Right cardiac atrium (tissue), 5 donors: ENCODE data around the gene RNU7-1. TPM values are rescaled to one million over a fixed set of nuclear protein-coding genes. Genes with fewer than 3 reads are reported as not detected.

Experiments used
- ATAC-seq, 2 donors: fragments of 200-7000 bp; cut with Tn5 transposase; one replicate each; pipeline versions ENCODE4 v1.8.0 to v1.9.1; 2020; ENCODE audit warnings: moderate library complexity in 2 of 2, mild to moderate bottlenecking in 1 of 2
- DNase-seq, 3 donors: peaks; one replicate each; pipeline ENCODE4 v3.0.0-alpha.2; 2020
- H3K27ac ChIP-seq: one replicate; pipeline ENCODE4 v1.5.1; 2013; ENCODE audit warnings: mild to moderate bottlenecking, low read length, control low read depth, moderate library complexity
- H3K27me3 ChIP-seq: one replicate; pipeline ENCODE4 v1.6.1; 2013; ENCODE audit not compliant: control insufficient read depth, insufficient read depth
- H3K4me1 ChIP-seq: one replicate; pipeline ENCODE4 v1.6.1; 2013; ENCODE audit warnings: low read length; ENCODE audit not compliant: control insufficient read depth, insufficient read depth
- H3K4me3 ChIP-seq: one replicate; pipeline ENCODE4 v1.5.1; 2013; ENCODE audit warnings: low read length, control low read depth
- H3K9me3 ChIP-seq: one replicate; pipeline ENCODE4 v1.6.1; 2013; ENCODE audit warnings: low read length; ENCODE audit not compliant: control insufficient read depth
- WGBS: extraction: QIAGEN DNeasy Blood & Tissue Kit; methylation state at CpG from one replicate; pipeline ENCODE4 v1.1.7; 2013; 5-methylcytosine and 5-hydroxymethylcytosine counted together
- intact Hi-C, 4 donors: fragments of 100-400 bp; cut with DNase I; formaldehyde crosslinking; loops; one replicate each; pipeline versions ENCODE4 v1.11.0 to v1.14.0; 2022 to 2023
- polyA plus RNA-seq: library from polyadenylated mRNA; stranded (reverse); fragments of 200-250 nt; gene quantifications from one replicate; pipeline ENCODE4 v1.2.3, GENCODE V29; 2013
- total RNA-seq, 4 donors: library from RNA; stranded (reverse); fragmentation: NEBNext Ultra II Directional; extraction: Animal tissue kit (Norgen Biotek cat#: 25700); gene quantifications; one replicate each; pipeline ENCODE4 v1.2.1, GENCODE V29; 2021
- donor health status: healthy with polysubstance abuse.
- donor health status: DM: no; HTN: yes; CAD: no.
- donor health status: DM: no; HTN: no; CAD: no.
- donor health status: DM: no; HTN: yes; CAD: no; lungs with severe emphysema.
- donor health status: DM: yes; HTN: yes; CAD: no.

The RNU7-1 gene
- total and polyA plus RNA-seq, 5 donors: not detected

GRCh38 chr12:6974180-6974579 lies 30.6 kb downstream of the RNU7-1 start:
- intact Hi-C loops: loop anchor here in 1 of 4 donors (5.0 kb wide), 1 partner anchor 43 kb away; the partner anchor contains the start of gene LPCAT3
- no peaks in the 10 kb centered on the region for H3K27me3 ChIP-seq
- H3K4me1 ChIP-seq: peaks cover 4% of the 10 kb centered on the region
- H3K27ac ChIP-seq: no peak overlapping the region
- DNase-seq (peak in 1 of 3 donors; percentile 33), ATAC-seq (no peak)
- H3K4me3 ChIP-seq: no peak overlapping the region
- 95% methylated on average over 6 of the region's 6 CpGs for WGBS
- no peaks in the 10 kb centered on the region for H3K9me3 ChIP-seq

- DNase-seq (no peak), ATAC-seq (no peak)
- WGBS: 84% methylated on average over 2 of the region's 2 CpGs
- Histone ChIP-seq H3K27me3 (no peaks in the 10 kb centered on the region), H3K27ac (no peak overlapping the region), H3K4me1 (peaks cover 2% of the 10 kb centered on the region), H3K9me3 (no peaks in the 10 kb centered on the region), H3K4me3 (no peak overlapping the region)
- intact Hi-C loops: no loop called here
Measured at GRCh38 chr12:6975297-6976032, 31.8 kb downstream of the RNU7-1 start.

- H3K4me1 ChIP-seq: peaks cover 2% of the 10 kb centered on the region
- H3K4me3 ChIP-seq: no peak overlapping the region
- no peaks in the 10 kb centered on the region for H3K27me3 ChIP-seq
- H3K9me3 ChIP-seq: no peaks in the 10 kb centered on the region
- intact Hi-C loops: no loop called here
- WGBS: 73% methylated on average over 10 of the region's 10 CpGs
- DNase-seq: no peak
- H3K27ac ChIP-seq: no peak overlapping the region
- ATAC-seq: no peak
Measured at GRCh38 chr12:6977653-6978052, 34.0 kb downstream of the RNU7-1 start.

GRCh38 chr12:6978188-6978587 lies 34.6 kb downstream of the RNU7-1 start:
- no peaks in the 10 kb centered on the region for H3K27me3 ChIP-seq
- DNase-seq (no peak), ATAC-seq (no peak)
- no peak overlapping the region for H3K4me3 ChIP-seq
- H3K4me1 ChIP-seq: peaks cover 2% of the 10 kb centered on the region
- no peaks in the 10 kb centered on the region for H3K9me3 ChIP-seq
- 88% methylated on average over 6 of the region's 6 CpGs for WGBS
- intact Hi-C loops: no loop called here
- H3K27ac ChIP-seq: peak overlapping the region; percentile 61

- ATAC-seq (no peak), DNase-seq (no peak)
- intact Hi-C loops: no loop called here
- peak overlapping the region; percentile 61 for H3K27ac ChIP-seq
- no peak overlapping the region for H3K4me3 ChIP-seq
- H3K27me3 ChIP-seq: no peaks in the 10 kb centered on the region
- peaks cover 2% of the 10 kb centered on the region for H3K4me1 ChIP-seq
- H3K9me3 ChIP-seq: no peaks in the 10 kb centered on the region
- WGBS: 71% methylated on average over 3 of the region's 3 CpGs
Measured at GRCh38 chr12:6978611-6979011, 35.0 kb downstream of the RNU7-1 start.

GRCh38 chr12:6979021-6979420 lies 35.4 kb downstream of the RNU7-1 start:
- H3K9me3 ChIP-seq: no peaks in the 10 kb centered on the region
- no peak overlapping the region for H3K4me3 ChIP-seq
- intact Hi-C loops: no loop called here
- peaks cover 2% of the 10 kb centered on the region for H3K4me1 ChIP-seq
- no peaks in the 10 kb centered on the region for H3K27me3 ChIP-seq
- WGBS: 70% methylated on average over 6 of the region's 6 CpGs
- peak overlapping the region; percentile 61 for H3K27ac ChIP-seq
- no peak for DNase-seq
- ATAC-seq: peak in 1 of 2 donors; percentile 25

- DNase-seq (no peak), ATAC-seq (no peak)
- H3K9me3 ChIP-seq: no peaks in the 10 kb centered on the region
- WGBS: 78% methylated on average over 3 of the region's 3 CpGs
- H3K27ac ChIP-seq: peak overlapping the region; percentile 61
- H3K4me1 ChIP-seq: peaks cover 2% of the 10 kb centered on the region
- intact Hi-C loops: no loop called here
- no peak overlapping the region for H3K4me3 ChIP-seq
- no peaks in the 10 kb centered on the region for H3K27me3 ChIP-seq
Measured at GRCh38 chr12:6979453-6979852, 35.8 kb downstream of the RNU7-1 start.

GRCh38 chr12:6980075-6980474 lies 36.5 kb downstream of the RNU7-1 start:
- WGBS: 96% methylated on average over 4 of the region's 4 CpGs
- DNase-seq: no peak

GRCh38 chr12:6980740-6981139 lies 37.1 kb downstream of the RNU7-1 start:
- DNase-seq (no peak), ATAC-seq (no peak)
- Histone ChIP-seq H3K4me3 (no peak overlapping the region), H3K27ac (no peak overlapping the region), H3K9me3 (no peaks in the 10 kb centered on the region), H3K4me1 (peaks cover 2% of the 10 kb centered on the region), H3K27me3 (no peaks in the 10 kb centered on the region)
- intact Hi-C loops: no loop called here

More at GRCh38 chr12:6980075-6980474, 36.5 kb downstream of the RNU7-1 start:
- no peak for ATAC-seq
- no peak overlapping the region for H3K27ac ChIP-seq
- no peaks in the 10 kb centered on the region for H3K9me3 ChIP-seq
- H3K4me3 ChIP-seq: no peak overlapping the region
- no peaks in the 10 kb centered on the region for H3K27me3 ChIP-seq
- peaks cover 2% of the 10 kb centered on the region for H3K4me1 ChIP-seq
- intact Hi-C loops: no loop called here

GRCh38 chr12:6981152-6982052 lies 37.8 kb downstream of the RNU7-1 start:
- Histone ChIP-seq H3K4me3 (no peak overlapping the region), H3K27me3 (no peaks in the 10 kb centered on the region), H3K27ac (no peak overlapping the region), H3K4me1 (peaks cover 2% of the 10 kb centered on the region), H3K9me3 (no peaks in the 10 kb centered on the region)
- WGBS: 90% methylated on average over 10 of the region's 10 CpGs
- no peak for DNase-seq
- intact Hi-C loops: no loop called here
- no peak for ATAC-seq

- ATAC-seq (no peak), DNase-seq (no peak)
- peaks cover 2% of the 10 kb centered on the region for H3K4me1 ChIP-seq
- no peaks in the 10 kb centered on the region for H3K27me3 ChIP-seq
- H3K9me3 ChIP-seq: no peaks in the 10 kb centered on the region
- H3K27ac ChIP-seq: no peak overlapping the region
- no peak overlapping the region for H3K4me3 ChIP-seq
- WGBS: 88% methylated on average over 7 of the region's 7 CpGs
- intact Hi-C loops: no loop called here
Measured at GRCh38 chr12:6982532-6982931, 38.9 kb downstream of the RNU7-1 start.
